ENCODE measurements around the gene SLC7A1.

DNA sequence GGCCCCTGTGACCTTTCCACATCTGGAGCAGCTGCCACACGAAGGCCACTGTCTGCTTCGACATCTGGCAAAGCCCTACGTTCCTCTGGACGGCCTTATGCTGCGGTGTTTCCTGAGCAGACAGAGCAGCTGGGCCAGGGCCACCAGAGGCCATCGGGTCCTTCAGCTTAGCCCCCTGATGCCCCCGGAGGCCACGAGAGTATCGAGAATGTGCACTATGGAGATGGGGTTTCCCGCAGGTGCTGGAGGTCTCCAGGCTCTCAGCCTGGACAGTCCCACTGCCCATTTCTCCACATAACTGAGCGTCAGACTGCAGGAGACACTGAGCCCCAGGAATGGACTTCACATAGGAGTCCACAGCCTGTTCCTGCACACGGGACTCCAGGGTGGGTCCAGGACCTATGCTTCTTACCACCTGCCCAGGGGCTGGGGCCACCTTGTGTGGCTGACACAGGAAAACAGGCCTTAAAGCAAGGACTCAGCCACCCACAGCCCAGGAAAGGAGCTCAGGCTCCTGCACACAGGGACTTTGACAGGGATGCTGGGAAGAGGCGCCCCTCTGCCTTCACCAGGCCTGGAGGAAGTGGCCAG is 80.7 kb downstream of the SLC7A1 start:
- TF ChIP-seq, protein P1, sequence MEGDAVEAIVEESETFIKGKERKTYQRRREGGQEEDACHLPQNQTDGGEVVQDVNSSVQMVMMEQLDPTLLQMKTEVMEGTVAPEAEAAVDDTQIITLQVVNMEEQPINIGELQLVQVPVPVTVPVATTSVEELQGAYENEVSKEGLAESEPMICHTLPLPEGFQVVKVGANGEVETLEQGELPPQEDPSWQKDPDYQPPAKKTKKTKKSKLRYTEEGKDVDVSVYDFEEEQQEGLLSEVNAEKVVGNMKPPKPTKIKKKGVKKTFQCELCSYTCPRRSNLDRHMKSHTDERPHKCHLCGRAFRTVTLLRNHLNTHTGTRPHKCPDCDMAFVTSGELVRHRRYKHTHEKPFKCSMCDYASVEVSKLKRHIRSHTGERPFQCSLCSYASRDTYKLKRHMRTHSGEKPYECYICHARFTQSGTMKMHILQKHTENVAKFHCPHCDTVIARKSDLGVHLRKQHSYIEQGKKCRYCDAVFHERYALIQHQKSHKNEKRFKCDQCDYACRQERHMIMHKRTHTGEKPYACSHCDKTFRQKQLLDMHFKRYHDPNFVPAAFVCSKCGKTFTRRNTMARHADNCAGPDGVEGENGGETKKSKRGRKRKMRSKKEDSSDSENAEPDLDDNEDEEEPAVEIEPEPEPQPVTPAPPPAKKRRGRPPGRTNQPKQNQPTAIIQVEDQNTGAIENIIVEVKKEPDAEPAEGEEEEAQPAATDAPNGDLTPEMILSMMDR (IDR thresholded peaks at IDR 0.05 in 8 of 11, conservative IDR thresholded peaks at IDR 0.05 in 3 of 11): no peak
- TF ChIP-seq POLR2AphosphoS5 (IDR thresholded peaks at IDR 0.05) (peak in 2 of 3 donors; percentile 65 to 74), POLR2A (IDR thresholded peaks at IDR 0.05) (no peak)

Measured in spleen (tissue), 7 donors.